ENCODE measurements around the gene NPY5R. TPM values are rescaled to one million over a fixed set of nuclear protein-coding genes. Genes with fewer than 3 reads are reported as not detected.

Gene NPY5R
- total RNA-seq, 1 experiment from 2014 or later = 7.1 TPM

GRCh38 chr4:163350672-163351071, 7.0 kb downstream of the NPY5R start:
- no peaks in the 10 kb centered on the region for H3K4me1 ChIP-seq (ENCODE audit: insufficient read depth, low read length, poor library complexity, severe bottlenecking)

GRCh38 chr4:163353054-163353453, 9.4 kb downstream of the NPY5R start:
- no peak for DNase-seq (ENCODE audit: low spot score)
- Histone ChIP-seq H3K27ac (ENCODE audit: low read depth, low read length, poor library complexity, severe bottlenecking) (no peak overlapping the region), H3K4me1 (ENCODE audit: insufficient read depth, low read length, poor library complexity, severe bottlenecking) (no peaks in the 10 kb centered on the region), H3K9me3 (ENCODE audit: low read depth, low read length, poor library complexity, severe bottlenecking) (no peaks in the 10 kb centered on the region), H3K4me3 (ENCODE audit: low read depth, low read length, poor library complexity, severe bottlenecking) (no peak overlapping the region), H3K27me3 (replicated peaks; ENCODE audit: insufficient read depth, low read depth, low read length, poor library complexity) (no peaks in the 10 kb centered on the region), H3K36me3 (ENCODE audit: insufficient read depth, low read length, poor library complexity, severe bottlenecking) (peaks cover 5% of the 10 kb centered on the region)
- intact Hi-C loops (cut with micrococcal nuclease; ENCODE audit: unreplicated experiment) = no loop called here
- no TSS peak for BruUV-seq (replicated peaks)
- CTCF ChIA-PET = no interaction called here
- TF ChIP-seq CTCF (conservative IDR thresholded peaks at IDR 0.05; ENCODE audit: low read depth, low read length) (no peak), EZH2 (IDR thresholded peaks at IDR 0.05; ENCODE audit: borderline replicate concordance, low read depth, low read length, poor library complexity, severe bottlenecking) (no peak)
- POLR2A ChIA-PET (ENCODE audit: low non-redundant PET) = no interaction called here

More at GRCh38 chr4:163350672-163351071, 7.0 kb downstream of the NPY5R start:
- no TSS peak for BruUV-seq (replicated peaks)
- H3K27me3 ChIP-seq (replicated peaks; ENCODE audit: insufficient read depth, low read depth, low read length, poor library complexity) = no peaks in the 10 kb centered on the region
- no peaks in the 10 kb centered on the region for H3K9me3 ChIP-seq (ENCODE audit: low read depth, low read length, poor library complexity, severe bottlenecking)
- peaks cover 5% of the 10 kb centered on the region for H3K36me3 ChIP-seq (ENCODE audit: insufficient read depth, low read length, poor library complexity, severe bottlenecking)
- intact Hi-C loops (cut with micrococcal nuclease; ENCODE audit: unreplicated experiment) = no loop called here
- TF ChIP-seq CTCF (conservative IDR thresholded peaks at IDR 0.05; ENCODE audit: low read depth, low read length) (no peak), EZH2 (IDR thresholded peaks at IDR 0.05; ENCODE audit: borderline replicate concordance, low read depth, low read length, poor library complexity, severe bottlenecking) (no peak)
- ChIA-PET POLR2A (ENCODE audit: low non-redundant PET) (no interaction called here), CTCF (no interaction called here)
- no peak overlapping the region for H3K27ac ChIP-seq (ENCODE audit: low read depth, low read length, poor library complexity, severe bottlenecking)
- H3K4me3 ChIP-seq (ENCODE audit: low read depth, low read length, poor library complexity, severe bottlenecking) = no peak overlapping the region
- no peak for DNase-seq (ENCODE audit: low spot score)

- Histone ChIP-seq H3K27ac (ENCODE audit: low read depth, low read length, poor library complexity, severe bottlenecking) (no peak overlapping the region), H3K36me3 (ENCODE audit: insufficient read depth, low read length, poor library complexity, severe bottlenecking) (no peaks in the 10 kb centered on the region), H3K9me3 (ENCODE audit: low read depth, low read length, poor library complexity, severe bottlenecking) (no peaks in the 10 kb centered on the region), H3K4me1 (ENCODE audit: insufficient read depth, low read length, poor library complexity, severe bottlenecking) (no peaks in the 10 kb centered on the region), H3K27me3 (replicated peaks; ENCODE audit: insufficient read depth, low read depth, low read length, poor library complexity) (no peaks in the 10 kb centered on the region), H3K4me3 (ENCODE audit: low read depth, low read length, poor library complexity, severe bottlenecking) (no peak overlapping the region)
- DNase-seq (ENCODE audit: low spot score) = no peak
- ChIA-PET POLR2A (ENCODE audit: low non-redundant PET) (no interaction called here), CTCF (interaction anchor here (0.6 kb wide), 1 partner anchor 604 kb away, joined by 4 read pairs; no protein-coding TSS in a partner anchor)
- BruUV-seq (replicated peaks) = no TSS peak
- intact Hi-C loops (cut with micrococcal nuclease; ENCODE audit: unreplicated experiment) = no loop called here
- TF ChIP-seq EZH2 (IDR thresholded peaks at IDR 0.05; ENCODE audit: borderline replicate concordance, low read depth, low read length, poor library complexity, severe bottlenecking) (no peak), CTCF (conservative IDR thresholded peaks at IDR 0.05; ENCODE audit: low read depth, low read length) (peak; percentile 23; the same call in 1 of the 2 replicates)
Observed at GRCh38 chr4:163356104-163356503, 12.4 kb downstream of the NPY5R start.

Data from A673 (cell line).